ENCODE measurements around the gene FADS1. TPM values are rescaled to one million over a fixed set of nuclear protein-coding genes. Genes with fewer than 3 reads are reported as not detected.

The FADS1 gene
- total and polyA plus RNA-seq, 2 of the 8 experiments (the other 6 are each of a cell fraction or from before 2014, with no cell fraction given): 115 to 141 TPM

DNA sequence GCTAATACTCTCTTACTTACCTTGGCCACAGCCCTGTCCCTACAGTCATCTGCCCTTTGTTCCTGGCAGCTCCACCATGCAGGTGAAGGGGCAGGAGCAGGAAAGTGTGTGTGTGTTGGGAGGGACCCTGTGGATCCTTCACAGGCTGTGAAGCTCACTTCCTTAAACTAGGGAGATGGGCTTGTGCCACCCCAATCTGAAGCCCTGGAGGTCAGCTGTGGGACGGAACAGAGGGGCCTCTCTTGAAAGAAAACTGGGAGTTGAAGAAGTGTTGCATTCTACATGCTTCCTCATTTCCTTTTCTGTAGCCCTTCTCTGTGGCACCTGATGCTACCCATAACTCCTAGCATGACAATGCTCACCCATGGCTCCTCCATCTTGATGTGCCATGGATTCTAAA, 11.7 kb downstream of the FADS1 start:
- H3K23ac ChIP-seq (ENCODE audit: insufficient read length): no peak overlapping the region
- no peak overlapping the region for H3K18ac ChIP-seq (ENCODE audit: extremely low read depth, low read length)
- WGBS, 2 experiments (ENCODE audit: extremely low coverage in 1 of 2, insufficient coverage in 1 of 2, insufficient read length in 1 of 2, insufficient replicate concordance in 2 of 2, low coverage in 1 of 2, low lambda C conversion rate in 2 of 2, missing lambda C conversion rate in 1 of 2): 88% methylated on average over 1 of the region's 1 CpG; no CpG with 5 or more reads in 1 of the 2 experiments
- ChIA-PET CTCF (ENCODE audit: partially characterized antibody) (interaction anchor here (1.2 to 3.7 kb wide), 3 partner anchors 8 to 17 kb away, joined by 3 to 45 read pairs (median 4); no protein-coding TSS in a partner anchor), POLR2A (ENCODE audit: partially characterized antibody) (interaction anchor here (0.6 to 20.9 kb wide), 8 partner anchors 7 to 229 kb away, joined by 3 to 354 read pairs (median 8); partner anchors contain the start of genes FADS1, FADS2, FEN1 and TMEM258)
- no peak overlapping the region for H2BK120ac ChIP-seq (replicated peaks; ENCODE audit: low read depth, low read length)
- H2BK20ac ChIP-seq (ENCODE audit: low read length): no peak overlapping the region
- H3K4me1 ChIP-seq (replicated peaks in 1 of 4; ENCODE audit: control insufficient read depth in 3 of 4, insufficient read depth in 4 of 4, low read length in 3 of 4): no peaks in the 10 kb centered on the region
- H4K91ac ChIP-seq (replicated peaks; ENCODE audit: insufficient read length, low read length): no peak overlapping the region
- no peak overlapping the region for H3K27ac ChIP-seq (ENCODE audit: low read depth, low read length)
- FAIRE-seq (no peak), DNase-seq (ENCODE audit: low read depth in 1 of 2, low spot score in 2 of 2) (no peak)
- H2AK5ac ChIP-seq (ENCODE audit: low read depth, low read length): no peak overlapping the region
- no peaks in the 10 kb centered on the region for H3K9me3 ChIP-seq (ENCODE audit: insufficient read depth in 2 of 2, low read depth in 1 of 2, low read length in 1 of 2)
- H3K4ac ChIP-seq (replicated peaks; ENCODE audit: insufficient read length, low read depth, low read length): no peak overlapping the region
- no peak overlapping the region for H3K9ac ChIP-seq (replicated peaks in 1 of 4; ENCODE audit: extremely low read depth in 1 of 4, low read depth in 3 of 4, low read length in 3 of 4)
- no peak overlapping the region for H2BK12ac ChIP-seq (ENCODE audit: low read depth, low read length)
- no peaks in the 10 kb centered on the region; the same call in none of the 2 replicates for H3K79me1 ChIP-seq (ENCODE audit: low read depth, low read length)
- no peaks in the 10 kb centered on the region for H3K23me2 ChIP-seq (ENCODE audit: low read depth, low read length)
- no peaks in the 10 kb centered on the region for H3K27me3 ChIP-seq (replicated peaks in 1 of 4; ENCODE audit: control insufficient read depth in 3 of 4, extremely low read depth in 1 of 4, insufficient read depth in 3 of 4, low read length in 3 of 4)
- H2BK15ac ChIP-seq (ENCODE audit: low read length): no peak overlapping the region
- no peak overlapping the region for H3K56ac ChIP-seq (replicated peaks; ENCODE audit: insufficient read length, low read depth, low read length)
- no peak overlapping the region for H2AFZ ChIP-seq (ENCODE audit: low read length)
- no peak overlapping the region for H3K4me2 ChIP-seq (ENCODE audit: insufficient read depth in 1 of 2, low read depth in 2 of 2, low read length in 2 of 2)
- peaks cover 50 to 96% (median 75%) of the 10 kb centered on the region in 4 experiments for H3K36me3 ChIP-seq (ENCODE audit: control insufficient read depth in 2 of 4, insufficient read depth in 4 of 4, low read length in 3 of 4)
- H4K5ac ChIP-seq (ENCODE audit: insufficient read length, low read depth, low read length): no peak overlapping the region
- TF ChIP-seq RNF2 (IDR thresholded peaks at IDR 0.05; ENCODE audit: borderline replicate concordance, low read depth, low read length, missing control alignments, poor library complexity, severe bottlenecking): no peak
- TF ChIP-seq POLR2A (IDR thresholded peaks at IDR 0.05; ENCODE audit: control extremely low read depth in 1 of 2, low read depth in 2 of 2, low read length in 2 of 2): peak in 1 of 2 experiments; percentile 12; a peak in 1 of 3 replicates
- no peak overlapping the region for H2BK5ac ChIP-seq (ENCODE audit: low read depth, low read length)
- H4K8ac ChIP-seq (ENCODE audit: extremely low read depth, insufficient read depth, low read length): no peak overlapping the region
- no peaks in the 10 kb centered on the region; a peak in 1 of 4 replicates for H3K79me2 ChIP-seq (ENCODE audit: control insufficient read depth in 1 of 2, insufficient read depth in 2 of 2, low read length in 2 of 2)
- H3K4me3 ChIP-seq (ENCODE audit: extremely low read depth in 1 of 4, insufficient read depth in 2 of 4, low read depth in 3 of 4, low read length in 4 of 4): no peak overlapping the region
- H4K20me1 ChIP-seq (replicated peaks in 1 of 2; ENCODE audit: control insufficient read depth in 1 of 2, insufficient read depth in 2 of 2, low read length in 2 of 2): peaks cover 0 to 12% of the 10 kb centered on the region in 2 experiments
- H3K14ac ChIP-seq (ENCODE audit: insufficient read length): no peak overlapping the region
